Kidney (tissue), 14 donors: Measurements from ENCODE around the gene LRRK1. TPM values are rescaled to one million over a fixed set of nuclear protein-coding genes. Genes with fewer than 3 reads are reported as not detected.

Experiments used
- DNase-seq, 5 donors: peaks; one replicate each; pipeline ENCODE4 v3.0.0-alpha.2; 2013 to 2020
- FAIRE-seq: peaks from 2 replicates; lab custom pipeline; 2012; peaks lifted over from hg19 to GRCh38; lab: Jason Lieb, UNC
- H3K27ac ChIP-seq, 2 donors: one replicate each; pipeline ENCODE4 v1.7.0; 2013; ENCODE audit warnings: low read depth in 2 of 2, low read length in 2 of 2, inconsistent platforms in 1 of 2
- H3K27me3 ChIP-seq: one replicate; pipeline ENCODE4 v1.7.1; 2013; ENCODE audit warnings: low read length, inconsistent platforms; ENCODE audit not compliant: control insufficient read depth, insufficient read depth
- H3K36me3 ChIP-seq, 3 donors: one replicate each; pipeline versions ENCODE4 v1.7.0 to v1.7.1; 2013; ENCODE audit warnings: low read length in 3 of 3, control low read depth in 1 of 3, inconsistent platforms in 1 of 3; ENCODE audit not compliant: insufficient read depth in 3 of 3, control insufficient read depth in 2 of 3
- H3K4me1 ChIP-seq, 3 donors: one replicate each; pipeline versions ENCODE4 v1.7.0 to v1.7.1; 2013; ENCODE audit warnings: low read length in 3 of 3, inconsistent platforms in 1 of 3, low read depth in 1 of 3; ENCODE audit not compliant: control insufficient read depth in 2 of 3, insufficient read depth in 2 of 3
- H3K4me3 ChIP-seq, 3 donors: one replicate each; pipeline versions ENCODE4 v1.7.0 to v1.8.1; 2013; ENCODE audit warnings: low read length in 3 of 3, control low read depth in 1 of 3, inconsistent platforms in 1 of 3
- H3K9ac ChIP-seq, 3 donors: one replicate each; pipeline versions ENCODE4 v1.7.0 to v1.7.1; 2013; ENCODE audit warnings: low read length in 3 of 3, control low read depth in 1 of 3, inconsistent platforms in 1 of 3
- H3K9me3 ChIP-seq, 3 donors: one replicate each; pipeline versions ENCODE4 v1.7.0 to v1.7.1; 2013; ENCODE audit warnings: low read length in 3 of 3, control low read depth in 1 of 3, inconsistent platforms in 1 of 3; ENCODE audit not compliant: control insufficient read depth in 2 of 3, insufficient read depth in 1 of 3
- intact Hi-C: fragments of 100-400 bp; cut with DNase I; formaldehyde crosslinking; loops from one replicate; pipeline ENCODE4 v1.11.1; 2022
- polyA plus RNA-seq: library from polyadenylated mRNA; stranded (reverse); fragments of 350-450 nt; fragmentation: Illumina TruSeq; extraction: RNeasy Lipid Tissue Mini Kit (QIAGEN cat#74804); gene quantifications from one replicate; pipeline ENCODE4 v1.2.3, GENCODE V29; 2014; ENCODE audit warnings: low read depth, low replicate concordance; ENCODE audit not compliant: insufficient read depth
- total RNA-seq: library from RNA; stranded (reverse); fragmentation: NEBNext Ultra II Directional; extraction: Animal tissue kit (Norgen Biotek cat#: 25700); gene quantifications from one replicate; pipeline ENCODE4 v1.2.1, GENCODE V29; 2021
- TF ChIP-seq, protein P1 (sequence below): IDR thresholded peaks from 3 replicates; pipeline ENCODE4 v1.5.1; 2012; ENCODE audit warnings: mild to moderate bottlenecking, moderate library complexity, borderline replicate concordance; ENCODE audit not compliant: insufficient read depth; ENCODE audit errors: extremely low read depth
- donor health status: control.
- donor health status: control.
- donor health status: control.
- donor health status: control.
- donor health status: control.
- donor health status: DM: yes; HTN: yes; CAD: no.
- donor health status: Normal renal cell carcinoma (clear cell type).

Gene LRRK1
- total and polyA plus RNA-seq, 2 donors from 2014 or later = 1.1 to 24.9 TPM

DNA sequence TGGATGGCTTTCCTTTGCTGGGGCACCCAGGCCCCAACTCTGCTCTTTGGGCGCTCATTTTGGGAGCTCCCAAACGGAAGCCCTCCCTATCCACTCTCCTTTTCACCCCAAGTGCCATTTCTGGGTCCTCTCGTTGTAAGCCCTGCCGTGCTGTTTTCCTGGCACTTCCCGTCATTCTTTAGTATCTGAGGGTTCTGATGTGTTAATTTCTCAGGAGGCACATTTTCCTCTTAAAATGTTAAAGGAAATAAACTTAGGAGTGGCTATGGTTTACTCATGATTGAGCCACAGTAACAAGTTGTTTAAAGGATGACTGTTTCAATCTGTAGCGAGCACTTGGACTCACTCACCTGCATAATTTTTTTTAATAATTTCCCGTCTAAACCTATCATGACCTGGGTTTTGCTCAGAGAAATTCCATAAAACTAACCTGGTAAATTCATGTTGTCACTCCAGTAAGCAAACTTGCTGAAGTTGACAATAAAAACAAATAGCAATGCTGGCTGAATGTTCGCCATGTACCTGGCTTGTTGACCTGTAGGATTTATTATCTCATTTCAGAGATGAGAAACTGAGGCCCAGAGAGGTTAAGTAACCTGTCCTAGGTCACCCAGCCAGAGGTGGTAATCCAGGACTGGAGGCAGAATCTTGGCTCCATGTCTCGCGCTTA lies 29.0 kb upstream of the LRRK1 start:
- Histone ChIP-seq H3K4me1 (peaks cover 0 to 3% (median 0%) of the 10 kb centered on the region in 3 donors), H3K27ac (no peak overlapping the region), H3K4me3 (no peak overlapping the region), H3K9ac (no peak overlapping the region), H3K36me3 (no peaks in the 10 kb centered on the region), H3K27me3 (no peaks in the 10 kb centered on the region), H3K9me3 (no peaks in the 10 kb centered on the region)
- TF ChIP-seq, protein P1, sequence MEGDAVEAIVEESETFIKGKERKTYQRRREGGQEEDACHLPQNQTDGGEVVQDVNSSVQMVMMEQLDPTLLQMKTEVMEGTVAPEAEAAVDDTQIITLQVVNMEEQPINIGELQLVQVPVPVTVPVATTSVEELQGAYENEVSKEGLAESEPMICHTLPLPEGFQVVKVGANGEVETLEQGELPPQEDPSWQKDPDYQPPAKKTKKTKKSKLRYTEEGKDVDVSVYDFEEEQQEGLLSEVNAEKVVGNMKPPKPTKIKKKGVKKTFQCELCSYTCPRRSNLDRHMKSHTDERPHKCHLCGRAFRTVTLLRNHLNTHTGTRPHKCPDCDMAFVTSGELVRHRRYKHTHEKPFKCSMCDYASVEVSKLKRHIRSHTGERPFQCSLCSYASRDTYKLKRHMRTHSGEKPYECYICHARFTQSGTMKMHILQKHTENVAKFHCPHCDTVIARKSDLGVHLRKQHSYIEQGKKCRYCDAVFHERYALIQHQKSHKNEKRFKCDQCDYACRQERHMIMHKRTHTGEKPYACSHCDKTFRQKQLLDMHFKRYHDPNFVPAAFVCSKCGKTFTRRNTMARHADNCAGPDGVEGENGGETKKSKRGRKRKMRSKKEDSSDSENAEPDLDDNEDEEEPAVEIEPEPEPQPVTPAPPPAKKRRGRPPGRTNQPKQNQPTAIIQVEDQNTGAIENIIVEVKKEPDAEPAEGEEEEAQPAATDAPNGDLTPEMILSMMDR = no peak
- intact Hi-C loops = no loop called here
- FAIRE-seq (no peak), DNase-seq (peak in 1 of 5 donors; percentile 22)

DNA sequence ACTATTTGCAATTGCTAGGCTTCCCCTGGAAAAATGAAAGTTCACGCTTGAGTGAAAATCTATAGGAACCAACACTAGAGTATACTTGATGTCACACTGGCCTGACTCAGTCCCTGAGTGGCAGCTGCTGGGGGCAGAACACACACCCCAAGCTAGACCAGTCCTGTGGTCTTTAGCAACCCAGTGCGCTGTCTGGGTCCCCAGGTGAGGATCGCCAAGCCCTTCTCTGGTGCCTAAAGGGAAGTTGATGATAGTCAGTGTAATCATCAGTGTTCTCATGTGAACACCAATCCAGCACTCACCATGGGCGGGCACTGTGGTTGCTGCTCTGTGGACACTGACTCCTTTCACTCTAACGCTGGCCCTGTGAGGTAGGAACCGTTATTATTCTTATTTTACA lies 28.3 kb upstream of the LRRK1 start:
- H3K9ac ChIP-seq = no peak overlapping the region
- no peaks in the 10 kb centered on the region for H3K36me3 ChIP-seq
- FAIRE-seq (no peak), DNase-seq (peak in 1 of 5 donors; percentile 24)
- no peaks in the 10 kb centered on the region for H3K9me3 ChIP-seq
- intact Hi-C loops = no loop called here
- H3K4me1 ChIP-seq = peaks cover 0 to 3% (median 0%) of the 10 kb centered on the region in 3 donors
- no peak overlapping the region for H3K27ac ChIP-seq
- no peaks in the 10 kb centered on the region for H3K27me3 ChIP-seq
- TF ChIP-seq, protein P1 = no peak
- no peak overlapping the region for H3K4me3 ChIP-seq

DNA sequence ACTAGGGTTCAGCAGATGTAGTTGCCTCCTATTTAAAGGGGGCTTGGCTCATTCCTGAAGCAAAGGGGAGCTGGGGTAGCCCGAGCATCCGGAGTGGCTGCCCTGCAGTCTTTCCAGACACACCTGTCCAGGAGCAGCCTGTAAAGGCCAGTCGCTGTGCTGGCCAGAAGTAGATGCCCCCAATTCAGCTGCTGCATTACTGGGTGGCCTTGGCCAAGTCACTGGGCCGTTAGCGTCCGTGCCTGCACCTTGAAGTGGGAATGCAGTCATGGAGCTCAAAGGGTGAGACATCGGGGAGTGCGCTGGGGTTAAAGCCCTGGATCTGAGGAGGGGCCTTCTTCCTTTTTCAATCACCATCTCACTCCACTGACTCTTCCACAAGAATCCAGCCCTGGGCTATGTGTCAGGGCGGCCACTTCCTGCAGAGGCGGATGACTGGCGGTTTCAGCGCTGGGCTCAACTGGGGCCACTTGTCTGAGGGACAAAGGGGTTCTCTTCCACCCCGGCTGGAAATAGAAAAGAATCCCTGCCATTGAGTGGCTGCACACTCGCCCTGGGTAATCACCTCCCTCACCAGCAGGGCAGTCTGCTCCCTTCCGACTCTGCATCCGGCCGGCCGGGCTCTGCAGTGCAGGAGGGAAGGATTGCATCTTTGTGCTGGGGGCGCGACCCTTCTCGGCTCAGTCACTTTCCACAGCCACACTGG lies 27.7 kb upstream of the LRRK1 start:
- no peaks in the 10 kb centered on the region for H3K9me3 ChIP-seq
- TF ChIP-seq, protein P1 = no peak
- DNase-seq (peak in 4 of 5 donors; percentile 48 to 60 (median 52)), FAIRE-seq (no peak)
- no peak overlapping the region for H3K27ac ChIP-seq
- H3K9ac ChIP-seq = no peak overlapping the region
- H3K36me3 ChIP-seq = no peaks in the 10 kb centered on the region
- H3K4me1 ChIP-seq = peaks cover 0 to 3% (median 0%) of the 10 kb centered on the region in 3 donors
- H3K27me3 ChIP-seq = no peaks in the 10 kb centered on the region
- H3K4me3 ChIP-seq = no peak overlapping the region
- intact Hi-C loops = no loop called here
